Spleen (tissue), 11 donors: ENCODE results near the gene TMEM222. TPM values are rescaled to one million over a fixed set of nuclear protein-coding genes. Genes with fewer than 3 reads are reported as not detected.

Experiments
- DNase-seq: peaks from one replicate; pipeline ENCODE4 v3.0.0-alpha.2; 2020
- H3K27ac ChIP-seq, 8 donors: fragments of 200-600 bp; sonication (generic) in 7 of 8; 1 replicate in 4 of 8; 2 replicates in 4 of 8; pipeline versions ENCODE4 v1.5.0 to v1.8.0; 2016 to 2021; ENCODE audit warnings: inconsistent platforms in 4 of 8, mild to moderate bottlenecking in 4 of 8, moderate library complexity in 1 of 8
- H3K27me3 ChIP-seq, 7 donors: fragments of 200-600 bp; sonication (generic) in 6 of 7; replicated peaks in 1 of 7; 1 replicate in 4 of 7; 2 replicates in 3 of 7; pipeline versions ENCODE4 v1.5.0 to v1.8.0; 2016 to 2021; ENCODE audit warnings: inconsistent platforms in 3 of 7, mild to moderate bottlenecking in 1 of 7
- H3K36me3 ChIP-seq, 6 donors: fragments of 200-600 bp; sonication (generic) in 5 of 6; 1 replicate in 4 of 6; 2 replicates in 2 of 6; pipeline versions ENCODE4 v1.5.0 to v1.8.0; 2016 to 2021; ENCODE audit warnings: inconsistent platforms in 2 of 6
- H3K4me1 ChIP-seq, 6 donors: fragments of 200-600 bp; sonication (generic) in 5 of 6; 1 replicate in 3 of 6; 2 replicates in 3 of 6; pipeline versions ENCODE4 v1.5.0 to v1.8.0; 2016 to 2021; ENCODE audit warnings: inconsistent platforms in 3 of 6
- H3K4me3 ChIP-seq, 8 donors: fragments of 200-600 bp; sonication (generic) in 7 of 8; 1 replicate in 4 of 8; 2 replicates in 4 of 8; pipeline versions ENCODE4 v1.5.0 to v1.8.0; 2016 to 2021; ENCODE audit warnings: inconsistent platforms in 4 of 8, mild to moderate bottlenecking in 4 of 8, moderate library complexity in 2 of 8
- H3K9me3 ChIP-seq, 8 donors: fragments of 200-600 bp; sonication (generic) in 7 of 8; 1 replicate in 4 of 8; 2 replicates in 4 of 8; pipeline versions ENCODE4 v1.5.0 to v1.8.0; 2016 to 2021; ENCODE audit warnings: inconsistent platforms in 4 of 8
- CTCF ChIP-seq, 11 experiments: fragments of 200-600 bp in 7 of 11; fragments of 450-650 bp in 4 of 11; sonication (generic) in 4 of 11; IDR thresholded peaks in 8 of 11; conservative IDR thresholded peaks in 3 of 11; 1 replicate in 7 of 11; 2 replicates in 4 of 11; pipeline versions ENCODE4 v1.4.0 to v1.8.0; 2016 to 2021; ENCODE audit warnings: antibody characterized with exemption in 11 of 11, inconsistent platforms in 4 of 11, mild to moderate bottlenecking in 1 of 11
- POLR2A ChIP-seq, 3 donors: fragments of 450-650 bp; IDR thresholded peaks; one replicate each; pipeline ENCODE4 v1.5.1; 2017; ENCODE audit warnings: antibody characterized with exemption in 3 of 3, mild to moderate bottlenecking in 1 of 3
- POLR2AphosphoS5 ChIP-seq, 3 donors: sonication (generic); formaldehyde crosslinking; IDR thresholded peaks; one replicate each; pipeline ENCODE4 v1.5.1; 2017; ENCODE audit warnings: antibody characterized with exemption in 3 of 3
- WGBS, 5 donors: extraction: QIAGEN DNeasy Blood & Tissue Kit in 3 of 5; methylation state at CpG; one replicate each; pipeline versions ENCODE4 v1.1.5 to v1.1.7; 2013 to 2018; 5-methylcytosine and 5-hydroxymethylcytosine counted together
- intact Hi-C: fragments of 100-400 bp; cut with DNase I; formaldehyde crosslinking; loops from one replicate; pipeline ENCODE4 v1.15.0; 2023; ENCODE audit warnings: low total_unique reads
- polyA plus RNA-seq, 3 donors: library from polyadenylated mRNA; stranded (reverse); fragments of 200-250 nt; gene quantifications; one replicate each; pipeline ENCODE4 v1.2.1, GENCODE V29; 2013
- total RNA-seq, 7 donors: library from RNA; depleted of rRNA in 3 of 7; stranded (reverse); fragments of >200 nt in 3 of 7; fragmentation: NEBNext Ultra II Directional in 4 of 7; extraction: Animal tissue kit (Norgen Biotek cat#: 25700) in 4 of 7; gene quantifications; one replicate each; pipeline versions ENCODE4 v1.1.0 to v1.2.1, GENCODE V29; 2016 to 2021
- donor health status: healthy with polysubstance abuse.
- donor health status: DM: no; HTN: no; CAD: no; lungs with moderate emphysema.
- donor health status: DM: no; HTN: no; CAD: no.
- donor health status: Bipolar disorder and iron deficiency.
- donor health status: healthy.
- donor health status: DM: no; HTN: no; CAD: no.
- donor health status: DM: yes; HTN: yes; CAD: no.

TMEM222 gene
- total and polyA plus RNA-seq, 10 donors, result 25.4 to 38.9 (median 31.8) TPM

- peaks cover 0 to 99% (median 32%) of the 10 kb centered on the region in 6 donors for H3K36me3 ChIP-seq
- H3K27ac ChIP-seq, result peak overlapping the region in 3 of 8 donors; percentile 64 to 72 (median 69)
- 80 to 93% (median 89%) methylated on average over 13 of the region's 13 CpGs for whole genome bisulfite sequencing, 5 donors
- no peaks in the 10 kb centered on the region for H3K9me3 ChIP-seq
- H3K27me3 ChIP-seq, result peaks cover 0 to 4% (median 0%) of the 10 kb centered on the region in 7 donors
- DNase-seq, result no peak
- intact Hi-C loops, result loop anchor here (5.0 kb wide), 1 partner anchor 36 kb away; the partner anchor contains the start of gene GPR3
- peaks cover 21 to 61% (median 38%) of the 10 kb centered on the region in 6 donors for H3K4me1 ChIP-seq
- TF ChIP-seq POLR2AphosphoS5 (IDR thresholded peaks at IDR 0.05) (peak in 1 of 3 donors; percentile 22), POLR2A (IDR thresholded peaks at IDR 0.05) (no peak), CTCF (IDR thresholded peaks at IDR 0.05 in 8 of 11, conservative IDR thresholded peaks at IDR 0.05 in 3 of 11) (no peak)
- peak overlapping the region in 2 of 8 donors; percentile 43 to 66 for H3K4me3 ChIP-seq
Measured at GRCh38 chr1:27356277-27356618, 34.3 kb downstream of the TMEM222 start.

- DNase-seq, result peak; percentile 83
- TF ChIP-seq POLR2AphosphoS5 (IDR thresholded peaks at IDR 0.05) (peak in 1 of 3 donors; percentile 7), POLR2A (IDR thresholded peaks at IDR 0.05) (no peak), CTCF (IDR thresholded peaks at IDR 0.05 in 8 of 11, conservative IDR thresholded peaks at IDR 0.05 in 3 of 11) (no peak)
- Histone ChIP-seq H3K9me3 (no peaks in the 10 kb centered on the region), H3K4me3 (peak overlapping the region; percentile 29 to 66 (median 34)), H3K4me1 (peaks cover 21 to 58% (median 37%) of the 10 kb centered on the region in 6 donors), H3K36me3 (peaks cover 0 to 99% (median 31%) of the 10 kb centered on the region in 6 donors), H3K27me3 (peaks cover 0 to 4% (median 0%) of the 10 kb centered on the region in 7 donors), H3K27ac (peak overlapping the region in 7 of 8 donors; percentile 15 to 72 (median 60))
- intact Hi-C loops, result loop anchor here (5.0 kb wide), 1 partner anchor 36 kb away; the partner anchor contains the start of gene GPR3
- WGBS, 5 donors, result 68 to 83% (median 80%) methylated on average over 30 to 37 of the region's 37 CpGs
Measured at GRCh38 chr1:27356619-27357280, 34.8 kb downstream of the TMEM222 start.

- peaks cover 0 to 4% (median 0%) of the 10 kb centered on the region in 7 donors for H3K27me3 ChIP-seq
- H3K9me3 ChIP-seq, result no peaks in the 10 kb centered on the region
- peaks cover 0 to 99% (median 31%) of the 10 kb centered on the region in 6 donors for H3K36me3 ChIP-seq
- TF ChIP-seq POLR2A (IDR thresholded peaks at IDR 0.05), result no peak
- TF ChIP-seq POLR2AphosphoS5 (IDR thresholded peaks at IDR 0.05), result peak; percentile 55 to 78 (median 67)
- peak; percentile 94 to 100 (median 99) for TF ChIP-seq CTCF (IDR thresholded peaks at IDR 0.05 in 8 of 11, conservative IDR thresholded peaks at IDR 0.05 in 3 of 11)
- peak overlapping the region; percentile 29 to 66 (median 34) for H3K4me3 ChIP-seq
- intact Hi-C loops, result loop anchor here (5.0 kb wide), 1 partner anchor 35 kb away; the partner anchor contains the start of gene GPR3
- DNase-seq, result peak; percentile 96
- peak overlapping the region; percentile 15 to 72 (median 51) for H3K27ac ChIP-seq
- H3K4me1 ChIP-seq, result peaks cover 21 to 58% (median 37%) of the 10 kb centered on the region in 6 donors
- WGBS, 5 donors, result 14 to 33% (median 27%) methylated on average over 11 to 40 of the region's 40 CpGs
Measured at GRCh38 chr1:27357281-27358037, 35.5 kb downstream of the TMEM222 start.
